ENCODE measurements around the gene FAM161B. TPM values are rescaled to one million over a fixed set of nuclear protein-coding genes. Genes with fewer than 3 reads are reported as not detected.
A peak's percentile ranks its signal among the peaks of the same experiment; 100 is the strongest.
"Not testable (repeated sequence)": the region's sequence is repeated elsewhere in the genome, so short reads cannot be mapped to it uniquely, and the experiment has no call there.

The FAM161B gene
- total RNA-seq, 4 donors from 2014 or later, result 0.29 to 10.0 (median 4.9) TPM

DNA sequence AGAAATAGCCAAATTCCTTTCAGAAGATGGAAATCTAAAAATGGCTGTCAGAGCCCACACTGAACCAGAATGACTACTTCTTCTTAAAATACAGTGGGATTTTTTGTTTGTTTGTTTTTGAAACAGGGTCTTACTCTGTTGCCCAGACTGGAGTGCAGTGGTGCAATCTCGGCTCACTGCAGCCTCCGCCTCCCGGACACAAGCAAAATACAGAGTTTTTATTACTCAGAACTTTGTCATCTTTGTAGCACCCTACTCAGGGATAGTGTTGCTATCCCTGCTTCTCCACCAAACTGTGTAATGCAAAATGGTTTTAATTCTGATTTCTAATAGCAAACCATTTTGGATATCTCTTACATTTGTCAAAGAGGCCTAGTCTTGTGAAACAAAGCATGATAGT is 46.9 kb downstream of the FAM161B start:
- DNase-seq, result no peak
- H3K9me3 ChIP-seq, result no peaks in the 10 kb centered on the region
- H3K27me3 ChIP-seq, result no peaks in the 10 kb centered on the region
- intact Hi-C loops (cut with DNase I; ENCODE audit: low total_unique reads), result no loop called here
- no peak overlapping the region for H3K4me3 ChIP-seq
- no peak overlapping the region for H3K27ac ChIP-seq
- H3K4me1 ChIP-seq, result no peaks in the 10 kb centered on the region
- TF ChIP-seq POLR2A (IDR thresholded peaks at IDR 0.05), result no peak
- TF ChIP-seq, protein P1, sequence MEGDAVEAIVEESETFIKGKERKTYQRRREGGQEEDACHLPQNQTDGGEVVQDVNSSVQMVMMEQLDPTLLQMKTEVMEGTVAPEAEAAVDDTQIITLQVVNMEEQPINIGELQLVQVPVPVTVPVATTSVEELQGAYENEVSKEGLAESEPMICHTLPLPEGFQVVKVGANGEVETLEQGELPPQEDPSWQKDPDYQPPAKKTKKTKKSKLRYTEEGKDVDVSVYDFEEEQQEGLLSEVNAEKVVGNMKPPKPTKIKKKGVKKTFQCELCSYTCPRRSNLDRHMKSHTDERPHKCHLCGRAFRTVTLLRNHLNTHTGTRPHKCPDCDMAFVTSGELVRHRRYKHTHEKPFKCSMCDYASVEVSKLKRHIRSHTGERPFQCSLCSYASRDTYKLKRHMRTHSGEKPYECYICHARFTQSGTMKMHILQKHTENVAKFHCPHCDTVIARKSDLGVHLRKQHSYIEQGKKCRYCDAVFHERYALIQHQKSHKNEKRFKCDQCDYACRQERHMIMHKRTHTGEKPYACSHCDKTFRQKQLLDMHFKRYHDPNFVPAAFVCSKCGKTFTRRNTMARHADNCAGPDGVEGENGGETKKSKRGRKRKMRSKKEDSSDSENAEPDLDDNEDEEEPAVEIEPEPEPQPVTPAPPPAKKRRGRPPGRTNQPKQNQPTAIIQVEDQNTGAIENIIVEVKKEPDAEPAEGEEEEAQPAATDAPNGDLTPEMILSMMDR (IDR thresholded peaks at IDR 0.05), result no peak
- H3K36me3 ChIP-seq, result no peaks in the 10 kb centered on the region

DNA sequence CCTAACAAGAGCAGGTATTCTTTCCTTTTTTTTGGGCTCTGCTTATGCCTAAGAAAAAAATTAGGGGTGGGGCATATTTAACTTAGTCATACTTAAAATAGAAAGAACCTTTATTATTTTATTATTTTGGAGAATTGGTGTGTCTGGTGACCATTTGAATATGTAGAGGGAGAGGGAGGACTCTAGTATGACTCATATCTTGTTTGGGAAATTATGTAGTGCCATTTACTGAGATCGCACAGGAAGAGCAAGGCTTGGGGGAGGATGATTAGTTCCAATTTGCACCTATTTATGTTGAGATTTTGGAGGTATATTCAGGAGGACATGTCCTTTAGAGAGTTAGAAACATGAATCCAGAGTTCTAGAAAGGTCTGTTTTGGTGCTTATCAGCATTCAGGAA is 53.4 kb downstream of the FAM161B start:
- H3K4me3 ChIP-seq, result no peak overlapping the region
- no peaks in the 10 kb centered on the region for H3K27me3 ChIP-seq
- no peak for DNase-seq
- no peak overlapping the region for H3K27ac ChIP-seq
- no peaks in the 10 kb centered on the region for H3K36me3 ChIP-seq
- no peak for TF ChIP-seq POLR2A (IDR thresholded peaks at IDR 0.05)
- TF ChIP-seq, protein P1 (IDR thresholded peaks at IDR 0.05), result no peak
- H3K9me3 ChIP-seq, result no peaks in the 10 kb centered on the region
- no peaks in the 10 kb centered on the region for H3K4me1 ChIP-seq
- intact Hi-C loops (cut with DNase I; ENCODE audit: low total_unique reads), result no loop called here

DNA sequence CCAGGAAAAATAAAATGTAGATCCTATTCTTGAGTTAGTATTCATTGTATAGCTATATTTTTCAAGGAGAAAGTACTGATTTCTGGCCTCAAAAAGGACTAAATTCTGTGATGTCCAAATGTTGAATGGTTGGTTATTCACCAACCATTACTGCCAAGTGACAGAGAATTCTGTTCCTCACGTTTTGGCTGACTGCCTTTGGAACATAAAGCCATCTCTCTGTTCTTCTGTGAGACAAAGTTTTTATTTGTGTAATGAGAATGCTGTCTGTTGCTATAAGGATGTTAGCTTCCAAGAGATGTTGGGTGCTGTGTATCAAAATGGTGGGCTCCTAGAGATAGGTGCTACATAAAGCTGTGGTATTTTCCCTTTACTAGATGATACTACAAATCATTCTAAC is 54.0 kb downstream of the FAM161B start:
- no peak for DNase-seq
- no peaks in the 10 kb centered on the region for H3K36me3 ChIP-seq

DNA sequence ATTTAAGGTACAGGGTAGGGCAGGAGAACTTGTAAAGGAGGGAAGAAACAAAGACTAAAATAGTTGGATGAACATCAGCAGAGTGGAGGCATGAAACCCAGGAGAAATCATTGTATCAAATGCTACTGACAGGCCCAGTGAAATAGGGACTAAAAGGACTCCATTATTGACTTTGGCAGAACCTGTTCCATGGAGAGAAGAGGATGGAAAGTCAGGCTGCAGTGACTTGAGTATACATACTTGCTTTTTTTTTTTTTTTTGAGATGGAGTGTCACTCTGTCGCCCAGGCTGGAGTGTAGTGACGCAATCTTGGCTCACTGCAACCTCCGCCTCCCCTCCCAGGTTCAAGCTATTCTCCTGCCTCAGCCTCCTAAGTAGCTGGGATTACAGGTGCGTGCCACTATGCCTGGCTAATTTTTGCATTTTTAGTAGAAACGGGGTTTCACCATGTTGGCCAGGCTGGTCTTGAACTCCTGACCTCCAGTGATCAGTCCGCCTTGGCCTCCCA is 55.7 kb downstream of the FAM161B start:
- H3K36me3 ChIP-seq; H3K4me1 ChIP-seq; intact Hi-C loops (cut with DNase I; ENCODE audit: low total_unique reads): not testable (repeated sequence)

More for the DNA sequence above, 54.0 kb downstream of the FAM161B start:
- H3K4me3 ChIP-seq, result no peak overlapping the region
- H3K27ac ChIP-seq, result no peak overlapping the region
- intact Hi-C loops (cut with DNase I; ENCODE audit: low total_unique reads), result no loop called here
- no peaks in the 10 kb centered on the region for H3K27me3 ChIP-seq
- H3K9me3 ChIP-seq, result no peaks in the 10 kb centered on the region
- no peaks in the 10 kb centered on the region for H3K4me1 ChIP-seq
- no peak for TF ChIP-seq POLR2A (IDR thresholded peaks at IDR 0.05)
- TF ChIP-seq, protein P1 (IDR thresholded peaks at IDR 0.05), result no peak

DNA sequence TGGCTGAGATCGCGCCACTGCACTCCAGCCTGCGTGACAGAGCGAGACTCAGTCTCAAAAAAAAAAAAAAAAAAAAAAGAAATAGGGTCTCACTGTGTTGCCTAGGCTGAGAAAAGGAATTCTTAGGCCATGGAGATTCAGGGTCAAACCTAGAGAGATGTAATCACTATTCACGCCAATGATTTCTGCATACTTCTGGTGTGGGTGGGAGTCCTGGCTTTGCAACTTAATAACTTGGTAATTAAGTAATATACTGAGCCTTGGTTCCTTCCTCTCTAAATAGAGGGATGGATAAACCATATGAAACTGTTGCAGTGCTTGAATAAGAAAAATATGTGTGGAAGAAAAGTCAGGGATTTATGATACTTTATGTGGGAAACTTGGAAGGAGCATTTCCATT is 60.5 kb downstream of the FAM161B start:
- intact Hi-C loops (cut with DNase I; ENCODE audit: low total_unique reads), result no loop called here
- Histone ChIP-seq H3K36me3 (no peaks in the 10 kb centered on the region), H3K4me1 (peaks cover 0 to 6% of the 10 kb centered on the region in 2 donors), H3K4me3 (no peak overlapping the region), H3K9me3 (no peaks in the 10 kb centered on the region), H3K27me3 (no peaks in the 10 kb centered on the region), H3K27ac (no peak overlapping the region)
- TF ChIP-seq, protein P1 (IDR thresholded peaks at IDR 0.05), result no peak
- no peak for TF ChIP-seq POLR2A (IDR thresholded peaks at IDR 0.05)
- no peak for DNase-seq

More for the DNA sequence above, 55.7 kb downstream of the FAM161B start:
- H3K27me3 ChIP-seq, H3K9me3 ChIP-seq, H3K4me3 ChIP-seq, DNase-seq, H3K27ac ChIP-seq: not testable (repeated sequence)

DNA sequence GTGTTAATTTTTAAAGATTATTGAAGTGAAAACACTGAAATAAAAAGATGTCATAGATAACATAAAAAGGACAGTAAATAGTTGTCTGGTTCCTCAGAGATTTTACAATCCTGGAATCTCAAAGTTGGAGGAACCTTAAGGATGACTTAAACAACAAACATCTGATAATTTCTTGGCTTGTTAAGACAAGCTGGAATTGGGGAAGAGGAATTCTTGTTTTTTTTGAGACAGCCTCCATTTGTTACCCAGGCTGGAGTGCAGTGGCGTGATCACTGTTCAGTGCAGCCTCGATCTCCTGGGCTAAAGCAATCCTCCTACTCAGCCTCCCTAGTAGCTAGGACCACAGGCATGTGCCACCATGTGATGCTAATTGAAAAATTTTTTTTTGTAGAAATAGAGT is 60.9 kb downstream of the FAM161B start:
- no peaks in the 10 kb centered on the region for H3K36me3 ChIP-seq
- no peak overlapping the region for H3K4me3 ChIP-seq
- H3K27ac ChIP-seq, result peak overlapping the region in 1 of 2 donors; percentile 90
- H3K4me1 ChIP-seq, result peaks cover 0 to 6% of the 10 kb centered on the region in 2 donors
- intact Hi-C loops (cut with DNase I; ENCODE audit: low total_unique reads), result no loop called here
- DNase-seq, result no peak
- H3K27me3 ChIP-seq, result no peaks in the 10 kb centered on the region
- H3K9me3 ChIP-seq, result no peaks in the 10 kb centered on the region
- TF ChIP-seq, protein P1 (IDR thresholded peaks at IDR 0.05), result no peak
- TF ChIP-seq POLR2A (IDR thresholded peaks at IDR 0.05), result no peak
